Measurements from ENCODE around the gene SMCR8.
A peak's percentile ranks its signal among the peaks of the same experiment; 100 is the strongest.
"Not testable (repeated sequence)": the region's sequence is repeated elsewhere in the genome, so short reads cannot be mapped to it uniquely, and the experiment has no call there.

SMCR8 gene

DNA sequence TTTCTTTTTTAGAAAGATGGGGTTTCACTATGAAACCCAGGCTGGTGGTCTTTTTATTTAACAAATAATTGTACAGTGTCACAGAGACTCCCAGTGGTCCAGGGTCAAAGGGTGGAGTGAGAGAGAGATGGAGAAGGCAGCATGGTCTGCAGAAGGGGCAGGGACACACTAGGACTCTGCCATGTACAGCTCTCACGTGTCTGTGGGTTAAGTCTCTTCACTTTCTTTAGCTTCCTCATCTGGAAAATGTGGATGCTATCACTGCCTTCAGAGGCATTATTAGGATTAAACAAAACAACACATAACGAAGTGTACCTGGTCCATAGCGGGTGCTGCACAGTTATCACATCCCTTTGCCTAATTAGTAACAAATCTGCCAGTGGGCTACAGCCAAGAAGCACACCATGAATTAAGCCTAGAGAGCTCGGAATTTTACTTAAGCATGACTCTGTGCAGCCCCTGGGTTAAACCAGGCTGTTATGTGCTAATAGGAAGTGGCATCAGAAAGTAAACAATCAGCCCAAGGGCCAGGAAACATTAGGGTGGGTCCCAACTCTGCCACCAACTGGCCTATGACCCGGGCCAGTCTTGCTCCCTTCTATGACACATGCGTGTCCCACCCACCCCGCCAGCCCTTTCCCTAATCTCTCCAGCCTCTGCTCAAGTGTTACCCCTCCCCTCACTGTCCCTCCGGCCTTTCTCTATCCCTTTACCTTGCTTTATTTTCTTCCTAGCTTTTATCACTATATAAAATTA, 14.2 kb upstream of the SMCR8 start:
- POLR2A ChIA-PET (ENCODE audit: low non-redundant PET) = no interaction called here
- no peak for TF ChIP-seq CTCF (conservative IDR thresholded peaks at IDR 0.05; ENCODE audit: low read depth)
- CTCF ChIA-PET = no interaction called here
- H3K27ac ChIP-seq = no peak overlapping the region
- no peak for DNase-seq (ENCODE audit: low spot score)

DNA sequence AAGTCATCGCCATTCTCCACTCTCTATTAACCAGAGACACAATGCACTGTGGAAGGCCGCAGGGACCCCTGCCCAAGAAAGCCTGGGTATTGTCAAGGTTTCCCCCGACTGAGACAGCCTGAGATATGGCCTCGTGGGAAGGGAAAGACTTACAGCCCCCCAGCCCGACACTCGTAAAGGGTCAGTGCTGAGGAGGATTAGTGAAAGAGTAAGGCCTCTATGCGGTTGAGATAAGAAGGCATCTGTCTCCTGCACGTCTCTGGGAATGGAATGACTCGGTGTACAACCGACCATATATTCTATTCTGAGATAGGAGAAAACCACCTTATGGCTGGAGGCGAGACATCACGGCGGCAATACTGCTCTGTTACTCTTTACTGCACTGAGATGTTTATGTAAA, 11.9 kb upstream of the SMCR8 start:
- POLR2A ChIA-PET (ENCODE audit: low non-redundant PET); DNase-seq (ENCODE audit: low spot score); CTCF ChIA-PET; H3K27ac ChIP-seq: not testable (repeated sequence)

DNA sequence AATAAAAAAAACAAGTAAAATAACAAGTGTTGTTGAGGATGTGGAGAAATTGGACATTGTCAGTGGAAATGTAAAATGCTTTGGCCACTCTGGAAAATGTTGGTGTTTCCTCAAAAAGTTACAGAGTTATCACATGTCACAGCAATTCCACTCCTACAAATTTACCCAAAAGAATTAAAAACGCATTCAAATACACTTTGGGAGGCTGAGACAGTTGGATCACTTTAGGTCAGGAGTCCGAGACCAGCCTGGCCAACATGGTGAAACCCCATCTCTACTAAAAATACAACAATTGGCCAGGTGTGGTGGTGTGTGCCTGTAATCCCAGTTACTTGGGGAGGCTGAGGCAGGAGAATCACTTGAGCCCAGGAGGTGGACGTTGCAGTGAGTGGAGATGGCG, 5.9 kb upstream of the SMCR8 start:
- no peak for DNase-seq (ENCODE audit: low spot score)
- H3K27ac ChIP-seq = no peak overlapping the region
- ChIA-PET CTCF (no interaction called here), POLR2A (ENCODE audit: low non-redundant PET) (no interaction called here)
- TF ChIP-seq CTCF (conservative IDR thresholded peaks at IDR 0.05; ENCODE audit: low read depth) = no peak

GRCh38 chr17:18314059-18314730, 898 bp upstream of the SMCR8 start:
- TF ChIP-seq CTCF (conservative IDR thresholded peaks at IDR 0.05; ENCODE audit: low read depth) = no peak
- CTCF ChIA-PET = no interaction called here
- peak; percentile 16 for DNase-seq (ENCODE audit: low spot score)

GRCh38 chr17:18315562-18315922, 449 bp downstream of the SMCR8 start:
- H3K27ac ChIP-seq = peak overlapping the region; percentile 87
- CTCF ChIA-PET = no interaction called here
- POLR2A ChIA-PET (ENCODE audit: low non-redundant PET) = no interaction called here
- peak; percentile 9 for DNase-seq (ENCODE audit: low spot score)
- TF ChIP-seq CTCF (conservative IDR thresholded peaks at IDR 0.05; ENCODE audit: low read depth) = no peak

More at GRCh38 chr17:18314059-18314730, 898 bp upstream of the SMCR8 start:
- POLR2A ChIA-PET (ENCODE audit: low non-redundant PET) = no interaction called here
- H3K27ac ChIP-seq = peak overlapping the region; percentile 87

- H3K27ac ChIP-seq = peak overlapping the region; percentile 87
- ChIA-PET CTCF (no interaction called here), POLR2A (ENCODE audit: low non-redundant PET) (no interaction called here)
- DNase-seq (ENCODE audit: low spot score) = no peak
- no peak for TF ChIP-seq CTCF (conservative IDR thresholded peaks at IDR 0.05; ENCODE audit: low read depth)
These were observed 868 bp downstream of the SMCR8 start for GRCh38 chr17:18315961-18316360.

DNA sequence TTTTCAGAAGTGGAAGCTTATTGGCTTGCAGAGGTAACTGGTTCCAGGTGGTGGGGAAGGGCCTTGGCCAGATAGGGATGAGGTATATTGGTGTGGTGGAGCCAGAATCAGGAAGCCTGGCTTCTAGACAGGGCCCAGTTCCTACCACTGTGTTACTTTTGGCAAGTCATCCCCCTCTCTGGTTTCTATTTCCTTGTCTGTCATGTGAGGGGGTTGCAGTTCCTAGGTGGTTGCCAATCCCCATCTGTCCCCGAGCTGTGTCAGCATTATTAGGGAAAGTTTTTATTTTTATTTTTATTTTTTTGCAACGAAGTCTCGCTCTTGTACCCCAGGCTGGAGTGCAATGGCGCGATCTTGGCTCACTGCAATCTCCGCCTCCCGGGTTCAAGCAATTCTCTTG, 3.0 kb downstream of the SMCR8 start:
- ChIA-PET POLR2A (ENCODE audit: low non-redundant PET) (no interaction called here), CTCF (interaction anchor here (0.5 kb wide), 1 partner anchor 581 kb away, joined by 3 read pairs; no protein-coding TSS in a partner anchor)
- no peak for DNase-seq (ENCODE audit: low spot score)
- no peak for TF ChIP-seq CTCF (conservative IDR thresholded peaks at IDR 0.05; ENCODE audit: low read depth)
- peak overlapping the region; percentile 12; the same call in 1 of the 2 replicates for H3K27ac ChIP-seq
